GM23338 (cell line): ENCODE results near the gene MTFR1L.

ENCODE experiments used
- CREB1 ChIP-seq: fragments of 250-450 bp; sonication (Bioruptor Pico); IDR thresholded peaks from 2 replicates; pipeline ENCODE4 v1.5.0; 2020; ENCODE audit warnings: low read depth, mild to moderate bottlenecking, moderate library complexity
- EZH2 ChIP-seq: fragments of 200-600 bp; sonication (generic); IDR thresholded peaks from one replicate; pipeline ENCODE4 v1.8.0; 2017; ENCODE audit warnings: antibody characterized with exemption, mild to moderate bottlenecking, low read depth; ENCODE audit not compliant: unreplicated experiment
- EZH2phosphoT487 ChIP-seq: fragments of 200-600 bp; sonication (generic); IDR thresholded peaks from one replicate; pipeline ENCODE4 v1.8.1; 2018; ENCODE audit warnings: antibody characterized with exemption; ENCODE audit not compliant: unreplicated experiment
- NANOG ChIP-seq: IDR thresholded peaks from 2 replicates; pipeline ENCODE4 v1.6.1; 2016; ENCODE audit warnings: antibody characterized with exemption, borderline replicate concordance
- POLR2AphosphoS5 ChIP-seq: IDR thresholded peaks from 2 replicates; pipeline ENCODE4 v1.6.1; 2016; ENCODE audit warnings: antibody characterized with exemption, low read depth
- STAT1 ChIP-seq: IDR thresholded peaks from one replicate; pipeline ENCODE4 v1.6.1; 2016; ENCODE audit warnings: antibody characterized with exemption; ENCODE audit not compliant: unreplicated experiment
- ZNF114 ChIP-seq: fragments of 250-450 bp; sonication (Bioruptor Pico); IDR thresholded peaks from 2 replicates; pipeline ENCODE4 v1.5.0; 2020; ENCODE audit warnings: mild to moderate bottlenecking, moderate library complexity
- TF ChIP-seq, protein P1 (sequence below), 2 experiments: fragments of 200-600 bp in 1 of 2; sonication (generic) in 1 of 2; conservative IDR thresholded peaks; 2 replicates each; pipeline versions ENCODE4 v1.5.1 to v1.6.1; 2016 to 2017; ENCODE audit warnings: antibody characterized with exemption in 2 of 2, low read depth in 2 of 2, mild to moderate bottlenecking in 2 of 2, moderate library complexity in 1 of 2
- TF ChIP-seq, protein P2 (sequence below): IDR thresholded peaks from one replicate; pipeline ENCODE4 v1.6.1; 2018; ENCODE audit warnings: antibody characterized with exemption; ENCODE audit not compliant: unreplicated experiment

GRCh38 chr1:25867210-25867991 lies 47.6 kb downstream of the MTFR1L start:
- TF ChIP-seq, protein P1, sequence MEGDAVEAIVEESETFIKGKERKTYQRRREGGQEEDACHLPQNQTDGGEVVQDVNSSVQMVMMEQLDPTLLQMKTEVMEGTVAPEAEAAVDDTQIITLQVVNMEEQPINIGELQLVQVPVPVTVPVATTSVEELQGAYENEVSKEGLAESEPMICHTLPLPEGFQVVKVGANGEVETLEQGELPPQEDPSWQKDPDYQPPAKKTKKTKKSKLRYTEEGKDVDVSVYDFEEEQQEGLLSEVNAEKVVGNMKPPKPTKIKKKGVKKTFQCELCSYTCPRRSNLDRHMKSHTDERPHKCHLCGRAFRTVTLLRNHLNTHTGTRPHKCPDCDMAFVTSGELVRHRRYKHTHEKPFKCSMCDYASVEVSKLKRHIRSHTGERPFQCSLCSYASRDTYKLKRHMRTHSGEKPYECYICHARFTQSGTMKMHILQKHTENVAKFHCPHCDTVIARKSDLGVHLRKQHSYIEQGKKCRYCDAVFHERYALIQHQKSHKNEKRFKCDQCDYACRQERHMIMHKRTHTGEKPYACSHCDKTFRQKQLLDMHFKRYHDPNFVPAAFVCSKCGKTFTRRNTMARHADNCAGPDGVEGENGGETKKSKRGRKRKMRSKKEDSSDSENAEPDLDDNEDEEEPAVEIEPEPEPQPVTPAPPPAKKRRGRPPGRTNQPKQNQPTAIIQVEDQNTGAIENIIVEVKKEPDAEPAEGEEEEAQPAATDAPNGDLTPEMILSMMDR (conservative IDR thresholded peaks at IDR 0.05; ENCODE audit: low read depth in 2 of 2) = no peak
- TF ChIP-seq STAT1 (no peak), EZH2 (no peak), POLR2AphosphoS5 (no peak), CREB1 (CRISPR knock-in tag) (no peak), EZH2phosphoT487 (no peak), ZNF114 (CRISPR knock-in tag) (no peak), NANOG (no peak)
- TF ChIP-seq, protein P2, sequence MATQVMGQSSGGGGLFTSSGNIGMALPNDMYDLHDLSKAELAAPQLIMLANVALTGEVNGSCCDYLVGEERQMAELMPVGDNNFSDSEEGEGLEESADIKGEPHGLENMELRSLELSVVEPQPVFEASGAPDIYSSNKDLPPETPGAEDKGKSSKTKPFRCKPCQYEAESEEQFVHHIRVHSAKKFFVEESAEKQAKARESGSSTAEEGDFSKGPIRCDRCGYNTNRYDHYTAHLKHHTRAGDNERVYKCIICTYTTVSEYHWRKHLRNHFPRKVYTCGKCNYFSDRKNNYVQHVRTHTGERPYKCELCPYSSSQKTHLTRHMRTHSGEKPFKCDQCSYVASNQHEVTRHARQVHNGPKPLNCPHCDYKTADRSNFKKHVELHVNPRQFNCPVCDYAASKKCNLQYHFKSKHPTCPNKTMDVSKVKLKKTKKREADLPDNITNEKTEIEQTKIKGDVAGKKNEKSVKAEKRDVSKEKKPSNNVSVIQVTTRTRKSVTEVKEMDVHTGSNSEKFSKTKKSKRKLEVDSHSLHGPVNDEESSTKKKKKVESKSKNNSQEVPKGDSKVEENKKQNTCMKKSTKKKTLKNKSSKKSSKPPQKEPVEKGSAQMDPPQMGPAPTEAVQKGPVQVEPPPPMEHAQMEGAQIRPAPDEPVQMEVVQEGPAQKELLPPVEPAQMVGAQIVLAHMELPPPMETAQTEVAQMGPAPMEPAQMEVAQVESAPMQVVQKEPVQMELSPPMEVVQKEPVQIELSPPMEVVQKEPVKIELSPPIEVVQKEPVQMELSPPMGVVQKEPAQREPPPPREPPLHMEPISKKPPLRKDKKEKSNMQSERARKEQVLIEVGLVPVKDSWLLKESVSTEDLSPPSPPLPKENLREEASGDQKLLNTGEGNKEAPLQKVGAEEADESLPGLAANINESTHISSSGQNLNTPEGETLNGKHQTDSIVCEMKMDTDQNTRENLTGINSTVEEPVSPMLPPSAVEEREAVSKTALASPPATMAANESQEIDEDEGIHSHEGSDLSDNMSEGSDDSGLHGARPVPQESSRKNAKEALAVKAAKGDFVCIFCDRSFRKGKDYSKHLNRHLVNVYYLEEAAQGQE = no peak
